Stimulated activated naive CD8-positive, alpha-beta T cell treated with anti-CD3 and anti-CD28 coated beads, Interleukin-15, Interleukin-2, amounts not matched to agents 100 ng/mL and 50 ng/mL, for 24 hours (primary cell): ENCODE measurements around the gene ABCB9.

Experiments used
- H3K27ac Mint-ChIP-seq: one replicate; pipeline ENCODE4 v1.8.0; 2021; ENCODE audit warnings: mild to moderate bottlenecking, mixed read lengths
- H3K27me3 Mint-ChIP-seq: one replicate; pipeline ENCODE4 v1.8.0; 2021; ENCODE audit warnings: mixed read lengths
- H3K36me3 Mint-ChIP-seq: one replicate; pipeline ENCODE4 v1.8.0; 2021; ENCODE audit warnings: low read depth, mixed read lengths
- H3K4me1 Mint-ChIP-seq: one replicate; pipeline ENCODE4 v1.8.0; 2021; ENCODE audit warnings: low read depth, mixed read lengths
- H3K4me3 Mint-ChIP-seq: one replicate; pipeline ENCODE4 v1.8.0; 2021; ENCODE audit warnings: mild to moderate bottlenecking, mixed read lengths
- H3K9me3 Mint-ChIP-seq: one replicate; pipeline ENCODE4 v1.8.0; 2021; ENCODE audit warnings: mixed read lengths

The ABCB9 gene

DNA sequence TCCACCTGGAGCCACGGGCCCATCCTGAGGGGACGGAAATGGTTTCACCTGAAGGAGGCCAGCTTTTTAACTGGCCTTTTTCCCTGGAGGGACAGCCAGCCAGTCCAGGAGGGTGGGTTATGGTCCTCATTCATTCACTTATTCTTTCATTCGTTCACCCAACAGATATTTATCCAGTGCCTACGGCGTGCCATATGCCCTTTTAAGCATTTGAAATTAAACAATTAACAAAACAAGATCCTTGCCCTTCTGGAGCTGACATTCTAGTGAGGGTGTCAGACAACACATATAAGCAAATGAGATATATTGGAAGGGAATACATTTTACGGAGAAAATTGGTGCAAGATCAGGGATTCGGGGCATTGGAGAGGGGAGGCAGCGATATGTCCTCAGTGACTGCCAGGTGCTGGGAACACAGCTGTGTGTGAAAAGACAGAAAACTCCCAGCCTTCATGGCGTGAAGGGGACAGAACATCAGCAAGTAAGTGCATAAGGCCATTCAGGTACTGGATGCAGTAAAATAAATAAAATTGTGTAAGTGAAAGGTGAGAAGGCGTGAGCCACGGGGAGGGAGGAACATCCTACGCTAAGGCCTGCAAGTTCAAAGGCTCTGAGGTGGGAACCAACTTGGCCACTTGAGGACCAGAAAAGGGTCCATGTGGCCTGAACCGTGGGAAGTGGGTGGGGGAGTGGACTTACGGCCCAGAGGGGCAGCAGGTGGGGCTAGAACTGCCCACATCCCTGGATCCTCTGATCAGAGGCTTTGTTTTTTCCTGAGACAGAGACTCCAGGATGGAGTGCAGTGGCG lies 684 bp upstream of the ABCB9 start:
- Mint-ChIP-seq H3K36me3 (no peaks in the 10 kb centered on the region), H3K4me1 (peaks cover 3% of the 10 kb centered on the region), H3K9me3 (no peaks in the 10 kb centered on the region), H3K4me3 (no peak overlapping the region), H3K27ac (no peak overlapping the region), H3K27me3 (no peaks in the 10 kb centered on the region)

GRCh38 chr12:122965321-122965751 lies 927 bp downstream of the ABCB9 start:
- Mint-ChIP-seq H3K4me3 (peak overlapping the region; percentile 74), H3K27ac (no peak overlapping the region), H3K36me3 (no peaks in the 10 kb centered on the region), H3K27me3 (no peaks in the 10 kb centered on the region), H3K4me1 (peaks cover 3% of the 10 kb centered on the region), H3K9me3 (no peaks in the 10 kb centered on the region)

DNA sequence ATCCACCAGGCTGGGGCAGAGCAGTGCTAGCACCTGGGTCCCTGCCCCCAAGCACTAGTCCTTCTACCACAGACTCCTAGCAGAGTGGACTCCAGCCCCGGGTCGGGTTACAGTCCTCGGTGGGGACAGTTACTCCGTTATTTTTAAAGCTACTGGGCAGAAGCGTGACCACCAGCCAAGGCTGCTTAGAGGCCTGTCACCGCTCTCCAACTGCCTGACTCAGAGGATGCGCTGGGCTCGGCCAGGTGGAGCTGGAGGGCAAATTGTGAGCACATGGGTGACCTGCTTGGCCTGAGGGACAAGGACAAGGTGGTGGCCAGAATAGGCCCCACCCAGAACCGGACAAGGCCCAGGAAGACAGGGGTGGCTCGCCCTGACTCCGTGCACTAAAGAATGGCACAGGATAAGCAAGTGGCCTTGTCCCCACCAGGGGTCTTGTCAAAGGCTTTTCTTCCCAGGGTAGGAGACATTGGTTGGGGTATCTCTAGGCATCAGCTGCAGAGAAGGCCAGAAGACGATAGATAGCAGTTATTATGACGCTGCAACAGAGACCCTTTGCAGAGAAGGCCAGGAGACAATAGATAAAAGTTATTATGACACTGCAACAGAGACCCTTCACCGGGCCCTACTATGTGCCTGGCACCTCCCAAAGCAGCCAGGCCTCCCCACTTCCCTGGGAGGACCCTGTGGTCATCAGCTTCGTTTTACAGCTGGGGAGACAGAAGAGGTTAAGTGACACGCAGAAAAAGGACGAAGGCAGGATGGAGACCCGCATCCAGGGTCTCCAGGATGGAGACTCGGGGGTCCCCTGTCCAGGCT lies 1.6 kb downstream of the ABCB9 start:
- Mint-ChIP-seq H3K9me3 (no peaks in the 10 kb centered on the region), H3K27me3 (no peaks in the 10 kb centered on the region), H3K36me3 (no peaks in the 10 kb centered on the region), H3K27ac (no peak overlapping the region), H3K4me1 (peaks cover 3% of the 10 kb centered on the region), H3K4me3 (peak overlapping the region; percentile 62)

- H3K4me1 Mint-ChIP-seq: peaks cover 3% of the 10 kb centered on the region
- H3K27me3 Mint-ChIP-seq: no peaks in the 10 kb centered on the region
- no peak overlapping the region for H3K27ac Mint-ChIP-seq
- no peak overlapping the region for H3K4me3 Mint-ChIP-seq
- H3K9me3 Mint-ChIP-seq: no peaks in the 10 kb centered on the region
- no peaks in the 10 kb centered on the region for H3K36me3 Mint-ChIP-seq
Measured at GRCh38 chr12:122963941-122964265, 2.4 kb downstream of the ABCB9 start.

DNA sequence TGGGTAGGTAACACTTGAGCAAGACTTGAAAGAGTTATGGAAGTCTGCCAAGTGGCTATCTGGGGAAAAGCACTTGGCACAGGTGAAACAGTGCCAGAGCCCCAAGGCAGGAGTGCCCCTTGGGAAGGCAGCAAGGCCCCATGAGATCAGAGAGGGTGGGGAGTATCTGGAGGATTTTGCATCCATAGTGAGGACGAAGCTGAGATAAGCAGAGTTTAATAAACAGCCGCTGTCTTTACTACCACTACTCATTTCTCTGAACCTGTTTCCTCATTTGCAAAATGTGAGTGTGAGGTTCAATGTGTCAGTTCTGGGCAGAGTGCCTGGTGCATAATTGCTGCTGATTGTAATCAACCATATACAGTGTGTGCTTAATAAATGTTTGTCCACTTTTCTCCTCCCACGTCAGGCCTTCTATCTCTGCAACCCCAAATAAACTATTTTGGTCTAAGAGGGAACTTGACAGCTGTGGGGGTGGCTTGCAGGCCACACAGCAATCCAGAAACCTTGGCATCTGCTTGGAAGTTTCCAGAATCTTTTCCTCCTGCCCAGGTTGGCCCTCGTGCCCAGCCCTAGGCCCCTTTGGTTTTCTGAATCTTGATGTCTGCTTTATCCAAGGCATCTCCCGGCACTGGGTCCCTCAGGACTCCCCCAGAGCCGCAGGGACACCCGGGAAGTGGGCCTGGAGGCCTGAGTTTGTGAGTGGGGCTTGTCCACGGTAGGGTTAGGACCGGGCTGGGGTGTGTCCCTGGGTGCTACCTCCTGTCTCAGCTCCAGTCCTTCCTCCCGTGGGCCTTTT lies 4.5 kb downstream of the ABCB9 start:
- peaks cover 1% of the 10 kb centered on the region for H3K4me1 Mint-ChIP-seq
- H3K36me3 Mint-ChIP-seq: no peaks in the 10 kb centered on the region
- H3K9me3 Mint-ChIP-seq: no peaks in the 10 kb centered on the region
- H3K27ac Mint-ChIP-seq: no peak overlapping the region
- no peaks in the 10 kb centered on the region for H3K27me3 Mint-ChIP-seq
- H3K4me3 Mint-ChIP-seq: no peak overlapping the region

DNA sequence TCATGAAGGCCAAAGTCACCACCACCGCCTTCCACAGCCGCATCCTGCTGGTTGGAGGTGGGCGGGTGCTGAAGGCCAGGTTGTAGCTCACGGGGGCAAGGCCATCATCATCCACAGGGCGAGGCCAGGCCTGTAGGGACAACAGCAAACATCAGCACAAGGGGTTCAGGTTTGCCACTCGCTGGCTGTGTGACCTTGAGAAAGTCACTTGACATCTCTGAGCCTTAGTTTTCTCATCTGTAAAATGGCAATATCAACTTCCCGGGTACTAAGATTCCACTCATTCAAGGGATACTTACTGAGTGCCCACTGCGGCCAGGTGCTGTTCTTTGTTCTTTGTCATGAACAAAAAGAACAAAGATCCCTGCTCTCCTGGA lies 6.1 kb downstream of the ABCB9 start:
- no peaks in the 10 kb centered on the region for H3K4me1 Mint-ChIP-seq

GRCh38 chr12:122959566-122960192 lies 6.6 kb downstream of the ABCB9 start:
- H3K27me3 Mint-ChIP-seq: no peaks in the 10 kb centered on the region
- H3K4me3 Mint-ChIP-seq: no peak overlapping the region
- no peak overlapping the region for H3K27ac Mint-ChIP-seq
- no peaks in the 10 kb centered on the region for H3K36me3 Mint-ChIP-seq
- H3K9me3 Mint-ChIP-seq: no peaks in the 10 kb centered on the region
- H3K4me1 Mint-ChIP-seq: no peaks in the 10 kb centered on the region

More for the DNA sequence above, 6.1 kb downstream of the ABCB9 start:
- Mint-ChIP-seq H3K4me3 (no peak overlapping the region), H3K27me3 (no peaks in the 10 kb centered on the region), H3K27ac (no peak overlapping the region), H3K9me3 (no peaks in the 10 kb centered on the region), H3K36me3 (no peaks in the 10 kb centered on the region)

GRCh38 chr12:122958198-122958888 lies 7.9 kb downstream of the ABCB9 start:
- no peaks in the 10 kb centered on the region for H3K4me1 Mint-ChIP-seq
- no peaks in the 10 kb centered on the region for H3K9me3 Mint-ChIP-seq
- no peaks in the 10 kb centered on the region for H3K36me3 Mint-ChIP-seq
- no peak overlapping the region for H3K4me3 Mint-ChIP-seq
- no peak overlapping the region for H3K27ac Mint-ChIP-seq
- no peaks in the 10 kb centered on the region for H3K27me3 Mint-ChIP-seq

GRCh38 chr12:122956035-122956434 lies 10.2 kb downstream of the ABCB9 start:
- H3K4me1 Mint-ChIP-seq: peaks cover 7% of the 10 kb centered on the region
- H3K27ac Mint-ChIP-seq: no peak overlapping the region
- H3K9me3 Mint-ChIP-seq: no peaks in the 10 kb centered on the region
- H3K4me3 Mint-ChIP-seq: no peak overlapping the region
- H3K36me3 Mint-ChIP-seq: no peaks in the 10 kb centered on the region
- H3K27me3 Mint-ChIP-seq: no peaks in the 10 kb centered on the region

DNA sequence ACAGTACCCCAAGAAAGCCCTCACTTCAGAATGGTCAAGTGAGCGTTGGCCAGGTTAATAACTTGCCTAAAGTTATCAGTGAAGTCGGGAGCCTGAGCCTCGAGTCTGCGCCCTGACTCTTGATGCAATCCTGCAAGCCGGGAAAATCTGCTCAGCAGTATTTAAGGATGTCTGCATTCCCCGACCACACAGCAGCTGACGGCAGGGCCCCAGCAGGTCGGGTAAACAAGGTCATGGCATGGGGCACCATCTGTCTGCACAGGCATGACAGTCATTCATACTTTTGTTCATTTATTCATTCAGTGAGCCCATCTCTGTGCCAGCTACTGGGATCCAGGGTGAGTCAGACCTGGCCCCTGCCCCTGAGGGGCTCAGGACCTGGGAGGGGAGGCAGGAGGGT lies 11.1 kb downstream of the ABCB9 start:
- Mint-ChIP-seq H3K4me3 (no peak overlapping the region), H3K27me3 (no peaks in the 10 kb centered on the region), H3K4me1 (peaks cover 7% of the 10 kb centered on the region), H3K27ac (no peak overlapping the region), H3K9me3 (no peaks in the 10 kb centered on the region), H3K36me3 (no peaks in the 10 kb centered on the region)

GRCh38 chr12:122951979-122952892 lies 14.0 kb downstream of the ABCB9 start:
- H3K4me3 Mint-ChIP-seq: no peak overlapping the region
- H3K9me3 Mint-ChIP-seq: no peaks in the 10 kb centered on the region
- H3K36me3 Mint-ChIP-seq: no peaks in the 10 kb centered on the region
- H3K4me1 Mint-ChIP-seq: peaks cover 20% of the 10 kb centered on the region
- no peak overlapping the region for H3K27ac Mint-ChIP-seq
- H3K27me3 Mint-ChIP-seq: no peaks in the 10 kb centered on the region

- no peak overlapping the region for H3K27ac Mint-ChIP-seq
- H3K4me3 Mint-ChIP-seq: no peak overlapping the region
- H3K4me1 Mint-ChIP-seq: peaks cover 28% of the 10 kb centered on the region
- no peaks in the 10 kb centered on the region for H3K36me3 Mint-ChIP-seq
- H3K27me3 Mint-ChIP-seq: no peaks in the 10 kb centered on the region
- H3K9me3 Mint-ChIP-seq: no peaks in the 10 kb centered on the region
Measured at GRCh38 chr12:122951406-122951805, 14.9 kb downstream of the ABCB9 start.

- peaks cover 32% of the 10 kb centered on the region for H3K4me1 Mint-ChIP-seq
- no peaks in the 10 kb centered on the region for H3K9me3 Mint-ChIP-seq
- H3K27me3 Mint-ChIP-seq: no peaks in the 10 kb centered on the region
- no peak overlapping the region for H3K27ac Mint-ChIP-seq
- no peaks in the 10 kb centered on the region for H3K36me3 Mint-ChIP-seq
- H3K4me3 Mint-ChIP-seq: no peak overlapping the region
Measured at GRCh38 chr12:122949816-122950675, 16.2 kb downstream of the ABCB9 start.
